SH-SY5Y (cell line): ENCODE data around the gene USF3.

Experiments used
- GATA2 ChIP-seq: IDR thresholded peaks from 2 replicates; pipeline ENCODE4 v1.6.1; 2011; ENCODE audit warnings: mild to moderate bottlenecking, low read depth, low read length
- GATA3 ChIP-seq: IDR thresholded peaks from 2 replicates; pipeline ENCODE4 v1.6.1; 2011; ENCODE audit warnings: low read depth, mild to moderate bottlenecking, low read length, moderate library complexity

DNA sequence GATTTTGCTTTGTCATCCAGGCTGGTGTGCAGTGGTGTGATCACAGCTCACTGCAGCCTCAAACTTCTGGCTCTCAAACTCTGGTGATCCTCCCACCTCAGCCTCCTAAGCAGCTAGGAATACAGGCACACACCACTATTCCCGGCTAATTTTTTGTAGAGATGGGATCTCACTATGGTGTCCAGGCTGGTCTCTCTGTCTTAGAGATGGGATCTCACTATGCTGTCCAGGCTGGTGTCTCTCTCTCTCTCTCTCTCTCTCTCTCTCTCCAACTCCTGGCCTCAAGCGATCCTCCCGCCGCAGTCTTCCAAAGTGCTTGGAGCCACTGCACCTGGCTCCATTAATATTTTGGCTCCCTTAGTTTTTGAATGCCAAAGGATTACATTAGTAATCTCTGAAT is 17.7 kb downstream of the USF3 start:
- no peak for TF ChIP-seq GATA2
- no peak for TF ChIP-seq GATA3
